Measurements from ENCODE around the gene PPP1R12A.

Gene PPP1R12A

GRCh38 chr12:79763766-79764452, 171.0 kb downstream of the PPP1R12A start:
- DNase-seq = no peak

- no peak for DNase-seq
Measured at GRCh38 chr12:79761341-79761740, 173.6 kb downstream of the PPP1R12A start.

DNA sequence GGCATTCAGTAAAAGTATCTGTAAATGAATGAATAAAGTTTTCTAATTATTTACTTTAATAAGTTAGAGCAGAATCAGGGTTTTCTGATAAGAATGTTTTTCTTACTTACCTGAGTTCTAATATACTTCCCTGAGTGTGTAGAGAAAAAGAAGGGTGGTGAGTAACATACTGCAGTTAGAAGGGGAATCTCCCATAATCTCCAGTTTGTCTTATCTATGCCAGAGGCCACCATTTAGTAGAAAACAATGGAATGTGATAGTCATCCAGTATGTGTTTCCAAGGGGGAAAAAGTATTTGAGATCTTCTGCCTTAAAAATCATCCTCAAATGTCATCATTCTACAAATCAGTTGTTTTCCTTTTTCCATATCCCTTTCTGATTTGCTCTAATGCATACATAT, 187.6 kb downstream of the PPP1R12A start:
- no peak for DNase-seq

- no peak for DNase-seq
Measured at GRCh38 chr12:79737875-79738718, 196.8 kb downstream of the PPP1R12A start.

DNA sequence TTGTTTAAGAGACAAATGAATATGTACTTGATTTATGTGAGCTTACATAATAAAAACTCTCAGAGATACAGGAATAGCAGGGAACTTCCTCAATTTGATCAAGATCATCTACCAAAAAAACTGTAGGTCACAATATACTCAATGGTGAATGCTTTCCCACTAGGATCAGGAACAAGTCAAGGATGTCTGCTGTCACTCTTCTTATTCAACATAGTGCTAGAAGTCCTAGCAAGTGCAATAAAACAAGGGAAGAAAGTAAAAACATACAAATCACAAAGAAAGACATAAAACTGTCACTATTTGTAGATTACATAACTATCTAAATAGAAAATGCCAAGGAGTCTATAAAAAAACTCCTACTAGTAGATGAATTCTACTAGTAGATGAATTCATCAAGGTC, 202.3 kb downstream of the PPP1R12A start:
- DNase-seq = no peak

DNA sequence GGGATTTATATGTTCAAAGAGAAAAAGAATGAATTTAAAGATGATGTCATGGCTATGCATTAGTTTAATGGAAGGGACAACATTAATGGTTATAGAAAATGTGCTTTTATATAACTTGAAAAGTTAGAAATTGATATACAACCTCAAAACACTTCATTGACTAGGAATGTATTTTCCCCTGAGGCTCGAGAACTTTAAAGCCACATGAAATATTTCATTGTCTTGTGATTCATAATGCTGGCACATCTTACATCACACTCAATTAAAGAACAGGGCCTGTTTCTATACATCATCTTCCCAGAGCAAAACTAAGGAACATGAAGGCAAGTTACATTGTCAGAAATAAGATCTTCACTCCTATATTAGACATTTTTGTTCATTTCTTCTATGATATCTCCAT, 208.9 kb downstream of the PPP1R12A start:
- no peak for DNase-seq

Data from stimulated activated CD4-positive, alpha-beta T cell treated with anti-CD3 and anti-CD28 coated beads, Interleukin-4, amount 100 ng/mL, for 1 hour (primary cell).